Coronary artery (tissue), 2 donors: ENCODE measurements around the gene PPP6R1.
A peak's percentile ranks its signal among the peaks of the same experiment; 100 is the strongest.

Source experiments
- DNase-seq: peaks from one replicate; pipeline ENCODE4 v3.0.0-alpha.2; 2017; ENCODE audit warnings: low spot score
- H3K27ac ChIP-seq, 2 donors: fragments of 200-600 bp; sonication (generic); one replicate each; pipeline ENCODE4 v1.5.1; 2016 to 2019
- H3K4me3 ChIP-seq: fragments of 200-600 bp; sonication (generic); 2 replicates; pipeline ENCODE4 v1.5.1; 2016; ENCODE audit warnings: mild to moderate bottlenecking, moderate library complexity
- TF ChIP-seq, protein P1 (sequence below): fragments of 200-600 bp; sonication (generic); IDR thresholded peaks from one replicate; pipeline ENCODE4 v1.5.1; 2019; ENCODE audit warnings: antibody characterized with exemption

Gene PPP6R1

DNA sequence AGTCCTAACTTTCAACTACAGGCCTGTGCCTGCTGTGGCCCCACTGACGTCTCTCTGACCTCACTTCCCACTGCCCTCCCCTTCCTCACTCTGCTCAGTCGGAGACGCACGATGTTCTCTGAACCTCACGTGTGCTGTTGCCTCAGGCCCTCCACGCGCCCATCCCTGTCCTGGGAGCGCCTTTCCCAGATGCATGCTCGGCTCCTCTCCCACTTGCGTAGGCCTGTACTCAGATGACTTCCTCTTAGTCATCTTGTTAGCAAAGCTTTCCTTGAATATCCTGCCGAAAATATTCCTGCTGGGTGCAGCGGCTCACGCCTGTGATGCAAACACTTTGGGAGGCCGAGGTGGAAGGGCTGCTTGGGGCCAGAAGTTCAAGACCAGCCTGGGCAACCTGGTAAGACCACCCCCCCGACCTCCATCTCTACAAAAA lies 69.4 kb downstream of the PPP6R1 start:
- TF ChIP-seq, protein P1, sequence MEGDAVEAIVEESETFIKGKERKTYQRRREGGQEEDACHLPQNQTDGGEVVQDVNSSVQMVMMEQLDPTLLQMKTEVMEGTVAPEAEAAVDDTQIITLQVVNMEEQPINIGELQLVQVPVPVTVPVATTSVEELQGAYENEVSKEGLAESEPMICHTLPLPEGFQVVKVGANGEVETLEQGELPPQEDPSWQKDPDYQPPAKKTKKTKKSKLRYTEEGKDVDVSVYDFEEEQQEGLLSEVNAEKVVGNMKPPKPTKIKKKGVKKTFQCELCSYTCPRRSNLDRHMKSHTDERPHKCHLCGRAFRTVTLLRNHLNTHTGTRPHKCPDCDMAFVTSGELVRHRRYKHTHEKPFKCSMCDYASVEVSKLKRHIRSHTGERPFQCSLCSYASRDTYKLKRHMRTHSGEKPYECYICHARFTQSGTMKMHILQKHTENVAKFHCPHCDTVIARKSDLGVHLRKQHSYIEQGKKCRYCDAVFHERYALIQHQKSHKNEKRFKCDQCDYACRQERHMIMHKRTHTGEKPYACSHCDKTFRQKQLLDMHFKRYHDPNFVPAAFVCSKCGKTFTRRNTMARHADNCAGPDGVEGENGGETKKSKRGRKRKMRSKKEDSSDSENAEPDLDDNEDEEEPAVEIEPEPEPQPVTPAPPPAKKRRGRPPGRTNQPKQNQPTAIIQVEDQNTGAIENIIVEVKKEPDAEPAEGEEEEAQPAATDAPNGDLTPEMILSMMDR, result no peak
- Histone ChIP-seq H3K4me3 (no peak overlapping the region), H3K27ac (no peak overlapping the region)
- no peak for DNase-seq

DNA sequence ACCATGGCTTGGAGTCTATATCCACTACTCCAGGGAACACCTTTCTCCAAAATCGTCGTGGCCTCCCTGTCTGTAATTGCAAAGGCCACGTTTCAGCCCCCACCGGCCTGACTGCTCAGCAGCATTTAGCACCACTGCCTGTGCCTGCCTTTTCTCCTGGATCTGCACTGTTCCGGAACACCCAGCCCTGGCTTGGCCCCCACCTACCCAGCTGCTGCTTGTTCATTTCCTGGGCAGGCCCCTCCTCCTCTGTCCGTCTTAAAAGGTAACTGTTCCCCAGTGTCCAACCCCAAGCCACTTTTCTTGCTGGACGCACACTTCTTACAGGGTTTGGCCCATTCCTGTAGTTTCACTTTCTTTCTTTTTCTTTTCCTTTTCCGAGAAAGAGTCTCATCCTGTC lies 70.2 kb downstream of the PPP6R1 start:
- Histone ChIP-seq H3K4me3 (no peak overlapping the region), H3K27ac (peak overlapping the region in 1 of 2 donors; percentile 53)
- TF ChIP-seq, protein P1, result no peak
- no peak for DNase-seq

DNA sequence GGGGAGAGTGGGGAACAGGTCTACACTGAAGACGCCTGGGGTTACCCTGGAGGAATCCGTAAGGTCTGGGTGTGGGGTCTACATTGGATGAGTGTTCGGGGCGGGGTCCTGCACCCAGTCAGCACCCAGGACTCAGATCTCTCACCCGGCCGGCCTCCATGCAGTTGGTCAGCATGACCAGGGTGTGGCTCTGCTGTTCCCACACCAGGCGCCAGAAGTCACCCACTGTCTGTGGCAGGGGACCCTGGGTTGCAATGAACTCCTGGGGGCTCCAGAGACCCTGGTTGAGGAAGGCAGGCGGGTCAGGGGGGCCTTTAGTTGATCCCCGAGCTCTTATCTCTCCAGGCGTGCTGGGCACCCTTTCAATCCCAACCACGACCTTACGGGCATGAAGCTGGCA lies 72.7 kb downstream of the PPP6R1 start:
- H3K4me3 ChIP-seq, result no peak overlapping the region
- no peak overlapping the region for H3K27ac ChIP-seq
- no peak for DNase-seq
- TF ChIP-seq, protein P1, result no peak

DNA sequence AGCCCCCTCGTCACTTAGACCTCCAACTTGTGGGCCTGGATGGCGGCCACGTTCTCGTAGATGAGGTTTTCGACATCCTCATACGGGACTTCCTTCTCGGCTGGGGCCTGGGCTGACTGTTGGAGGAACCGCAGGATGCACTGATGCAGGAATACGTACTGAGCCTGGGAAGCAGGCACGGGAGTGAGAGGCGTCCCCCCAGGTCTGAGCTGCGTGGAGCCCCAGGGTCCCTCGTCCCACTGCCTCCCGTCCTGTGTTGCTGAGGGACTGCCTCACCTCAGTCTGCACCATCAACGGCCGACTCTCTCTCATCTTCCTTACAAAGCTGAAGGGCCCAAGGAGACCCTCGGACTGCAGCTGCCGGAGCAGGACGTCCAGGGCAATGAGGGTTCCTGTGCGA lies 77.1 kb downstream of the PPP6R1 start:
- TF ChIP-seq, protein P1, result no peak

More for the DNA sequence above, 77.1 kb downstream of the PPP6R1 start:
- Histone ChIP-seq H3K27ac (no peak overlapping the region), H3K4me3 (no peak overlapping the region)
- no peak for DNase-seq
